ENCODE measurements around the gene CEP120.

Gene CEP120

DNA sequence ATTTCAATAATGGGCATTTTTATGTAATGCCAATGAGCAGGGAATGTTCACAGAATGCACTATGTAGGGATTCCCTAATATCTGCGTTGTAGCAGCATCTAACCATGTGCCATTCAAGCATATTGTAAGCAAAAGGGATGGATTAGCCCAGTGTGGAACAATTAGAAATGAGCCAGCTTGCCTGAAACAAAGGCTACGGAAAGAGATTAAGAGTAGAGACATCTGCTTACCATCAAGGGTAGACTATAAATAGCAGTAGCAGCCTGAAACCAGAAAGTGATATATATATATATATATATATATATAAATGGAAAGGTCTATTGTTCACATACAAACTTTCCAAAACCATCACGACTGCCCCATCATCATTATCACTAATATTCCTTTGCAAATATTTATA, 31.9 kb upstream of the CEP120 start:
- TF ChIP-seq, protein P1, sequence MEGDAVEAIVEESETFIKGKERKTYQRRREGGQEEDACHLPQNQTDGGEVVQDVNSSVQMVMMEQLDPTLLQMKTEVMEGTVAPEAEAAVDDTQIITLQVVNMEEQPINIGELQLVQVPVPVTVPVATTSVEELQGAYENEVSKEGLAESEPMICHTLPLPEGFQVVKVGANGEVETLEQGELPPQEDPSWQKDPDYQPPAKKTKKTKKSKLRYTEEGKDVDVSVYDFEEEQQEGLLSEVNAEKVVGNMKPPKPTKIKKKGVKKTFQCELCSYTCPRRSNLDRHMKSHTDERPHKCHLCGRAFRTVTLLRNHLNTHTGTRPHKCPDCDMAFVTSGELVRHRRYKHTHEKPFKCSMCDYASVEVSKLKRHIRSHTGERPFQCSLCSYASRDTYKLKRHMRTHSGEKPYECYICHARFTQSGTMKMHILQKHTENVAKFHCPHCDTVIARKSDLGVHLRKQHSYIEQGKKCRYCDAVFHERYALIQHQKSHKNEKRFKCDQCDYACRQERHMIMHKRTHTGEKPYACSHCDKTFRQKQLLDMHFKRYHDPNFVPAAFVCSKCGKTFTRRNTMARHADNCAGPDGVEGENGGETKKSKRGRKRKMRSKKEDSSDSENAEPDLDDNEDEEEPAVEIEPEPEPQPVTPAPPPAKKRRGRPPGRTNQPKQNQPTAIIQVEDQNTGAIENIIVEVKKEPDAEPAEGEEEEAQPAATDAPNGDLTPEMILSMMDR (conservative IDR thresholded peaks at IDR 0.05; ENCODE audit: low read depth, low read length), result no peak
- H3K4me3 ChIP-seq (ENCODE audit: low read length), result no peak overlapping the region
- no peak for DNase-seq (ENCODE audit: low read depth)

DNA sequence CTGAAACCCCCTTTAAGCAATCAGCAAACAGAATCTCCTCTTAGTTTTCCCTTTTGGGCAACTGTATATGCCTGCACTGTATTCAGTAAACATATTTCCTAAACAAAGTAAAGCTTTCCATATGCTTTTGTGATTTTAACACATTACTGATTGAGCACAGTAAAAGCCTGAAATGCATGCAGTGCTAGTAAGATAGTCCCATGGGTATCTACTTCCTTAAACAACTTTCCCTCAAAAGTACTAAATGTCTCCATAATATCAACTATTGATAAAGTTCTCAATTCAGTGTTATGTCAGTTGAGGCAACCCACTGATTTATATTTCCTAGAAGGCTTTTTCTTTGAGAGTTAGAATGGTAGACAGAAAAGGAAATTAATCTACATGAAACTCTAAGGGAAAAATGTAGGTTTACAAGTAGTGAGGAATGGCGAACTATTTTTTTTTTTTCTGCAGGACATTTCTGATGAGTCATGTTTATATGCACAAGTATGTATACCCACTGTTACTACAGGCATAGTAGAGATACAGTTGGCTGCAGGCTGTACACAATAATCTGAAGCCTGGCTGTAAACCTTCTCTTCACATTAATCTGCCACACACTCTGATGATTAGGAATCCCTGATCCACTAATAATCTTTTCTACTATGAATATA, 31.2 kb upstream of the CEP120 start:
- TF ChIP-seq, protein P1 (conservative IDR thresholded peaks at IDR 0.05; ENCODE audit: low read depth, low read length), result no peak
- no peak overlapping the region for H3K4me3 ChIP-seq (ENCODE audit: low read length)
- no peak for DNase-seq (ENCODE audit: low read depth)

DNA sequence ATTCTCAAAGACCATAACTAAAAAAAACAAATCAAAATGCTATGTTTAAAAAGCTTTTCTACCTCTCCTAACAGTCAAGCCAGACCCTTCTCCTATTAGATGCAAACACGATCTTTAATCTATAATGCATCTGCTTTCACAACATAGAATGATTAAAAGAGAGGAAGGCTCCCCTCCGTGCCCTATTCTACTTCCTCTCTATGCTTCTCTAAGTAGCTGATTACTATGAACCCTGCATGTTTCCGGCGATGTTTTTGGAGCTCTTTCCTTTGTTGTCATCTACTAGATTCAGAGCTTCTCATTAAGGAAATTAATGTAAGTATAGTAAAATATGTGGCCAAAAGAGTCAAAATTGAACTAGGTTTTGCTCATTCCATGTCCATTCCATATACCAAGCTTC, 29.2 kb upstream of the CEP120 start:
- DNase-seq (ENCODE audit: low read depth), result no peak
- TF ChIP-seq, protein P1 (conservative IDR thresholded peaks at IDR 0.05; ENCODE audit: low read depth, low read length), result no peak
- H3K4me3 ChIP-seq (ENCODE audit: low read length), result no peak overlapping the region

DNA sequence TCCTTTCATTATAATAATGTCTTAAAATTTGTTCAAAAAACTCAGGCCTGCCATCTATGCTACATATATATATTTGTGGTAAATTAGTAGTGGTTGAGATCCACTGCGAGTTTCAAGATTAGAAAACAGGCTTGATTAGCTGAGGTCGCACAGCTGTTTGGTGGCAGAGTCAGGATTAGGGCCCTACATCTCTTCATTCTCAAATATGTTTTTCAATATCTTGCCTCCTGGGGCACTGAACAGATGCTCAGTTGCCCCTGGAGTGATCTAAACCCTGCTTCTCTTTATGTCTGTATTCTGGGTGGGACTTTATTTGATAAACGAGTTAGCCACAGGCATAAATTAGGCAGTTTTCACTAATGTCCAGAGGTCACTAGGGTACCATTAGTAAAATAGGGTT, 27.8 kb upstream of the CEP120 start:
- TF ChIP-seq, protein P1 (conservative IDR thresholded peaks at IDR 0.05; ENCODE audit: low read depth, low read length), result no peak
- no peak for DNase-seq (ENCODE audit: low read depth)
- H3K4me3 ChIP-seq (ENCODE audit: low read length), result no peak overlapping the region

DNA sequence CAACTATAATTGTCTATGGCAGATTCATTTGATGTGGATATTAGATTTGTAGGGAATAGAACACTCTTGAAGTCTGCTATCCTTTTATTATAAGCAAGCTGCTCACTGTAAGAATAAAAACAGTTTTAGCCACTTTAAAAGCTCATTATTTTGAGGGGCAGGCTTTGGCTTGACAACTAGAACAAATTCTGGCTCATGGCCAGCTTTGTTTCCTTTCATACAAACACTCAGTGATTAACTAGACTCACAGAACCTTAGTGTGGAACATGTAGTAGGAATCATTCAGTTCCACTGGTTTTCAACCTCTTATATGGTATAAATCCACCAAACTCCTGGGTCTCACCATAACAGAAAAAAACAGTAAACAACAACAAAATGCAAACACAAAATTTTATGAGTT, 27.4 kb upstream of the CEP120 start:
- DNase-seq (ENCODE audit: low read depth), result peak; percentile 59
- TF ChIP-seq, protein P1 (conservative IDR thresholded peaks at IDR 0.05; ENCODE audit: low read depth, low read length), result no peak
- no peak overlapping the region for H3K4me3 ChIP-seq (ENCODE audit: low read length)

DNA sequence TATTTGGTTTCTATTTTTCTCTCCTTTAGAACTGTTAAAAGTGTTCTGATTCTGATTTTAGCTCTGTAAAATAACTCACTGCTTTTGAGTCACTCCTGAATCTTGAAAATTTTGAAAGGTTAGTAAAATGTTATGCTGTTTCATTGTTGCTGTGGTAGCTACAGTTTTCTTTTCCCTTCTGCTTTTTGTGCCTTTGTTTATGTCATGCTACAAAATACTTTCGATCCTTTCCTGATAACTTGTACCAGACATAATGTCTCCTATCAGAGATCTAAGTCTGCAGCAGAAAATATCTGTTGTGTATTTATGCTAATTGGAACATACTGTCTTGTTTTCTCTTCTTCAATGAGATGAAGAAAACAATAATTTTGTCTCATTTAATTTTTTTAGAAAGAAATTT, 26.9 kb upstream of the CEP120 start:
- no peak for DNase-seq (ENCODE audit: low read depth)
- TF ChIP-seq, protein P1 (conservative IDR thresholded peaks at IDR 0.05; ENCODE audit: low read depth, low read length), result no peak

DNA sequence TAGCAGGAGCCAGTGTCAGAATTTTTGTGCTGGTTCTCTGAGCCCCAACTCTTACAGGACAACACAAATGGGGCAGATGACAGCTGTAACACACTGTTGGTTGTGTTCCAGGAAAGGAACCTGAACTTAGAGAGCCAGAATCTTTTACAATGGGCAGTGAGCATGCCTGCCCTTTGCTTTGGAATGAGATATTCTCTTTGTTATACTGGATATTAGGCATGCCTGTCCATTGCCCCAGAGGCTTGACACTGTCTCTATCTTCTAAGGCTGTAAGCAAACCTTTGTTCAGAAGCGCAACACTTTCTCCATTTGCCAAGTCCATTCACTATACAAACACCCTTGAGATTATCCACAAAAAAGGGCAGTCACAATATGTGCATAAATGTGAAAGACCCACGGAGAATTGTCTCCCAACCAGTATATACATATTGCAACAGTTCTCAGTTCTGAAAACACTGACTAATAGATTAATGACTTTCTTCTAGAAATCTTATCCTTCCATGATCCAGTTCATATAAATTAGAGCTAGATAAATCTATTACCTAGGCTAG, 26.3 kb upstream of the CEP120 start:
- DNase-seq (ENCODE audit: low read depth), result no peak
- TF ChIP-seq, protein P1 (conservative IDR thresholded peaks at IDR 0.05; ENCODE audit: low read depth, low read length), result no peak
- H3K4me3 ChIP-seq (ENCODE audit: low read length), result no peak overlapping the region

More for the DNA sequence above, 26.9 kb upstream of the CEP120 start:
- no peak overlapping the region for H3K4me3 ChIP-seq (ENCODE audit: low read length)

Measured in retinal pigment epithelial cell (primary cell).